GM10266 (cell line): ENCODE results near the gene NOTCH4.
"Not testable (repeated sequence)": the region's sequence is repeated elsewhere in the genome, so short reads cannot be mapped to it uniquely, and the experiment has no call there.

Experiments
- DNase-seq: peaks from one replicate; pipeline ENCODE4 v3.0.0; 2012; ENCODE audit errors: extremely low spot score
- CTCF ChIP-seq: IDR thresholded peaks from 2 replicates; pipeline ENCODE4 v1.5.1; 2012; ENCODE audit warnings: mild to moderate bottlenecking, low read depth; ENCODE audit not compliant: control insufficient read depth, insufficient read depth; ENCODE audit errors: missing control alignments

NOTCH4 gene

GRCh38 chr6:32187009-32187709, 36.7 kb downstream of the NOTCH4 start:
- DNase-seq: no peak
- TF ChIP-seq CTCF: no peak

GRCh38 chr6:32186151-32186840, 37.6 kb downstream of the NOTCH4 start:
- DNase-seq: not testable (repeated sequence)

GRCh38 chr6:32185681-32186131, 38.2 kb downstream of the NOTCH4 start:
- DNase-seq: not testable (repeated sequence)

- no peak for DNase-seq
- no peak for TF ChIP-seq CTCF
Observed at GRCh38 chr6:32184084-32184640, 39.7 kb downstream of the NOTCH4 start, which contains the start of gene AGER. TSS of gene AGER (minus strand) at chr6:32184253. CDS start at chr6:32184222, 31 bp downstream.

- no peak for DNase-seq
- TF ChIP-seq CTCF: no peak
Observed at GRCh38 chr6:32183483-32184083, 40.3 kb downstream of the NOTCH4 start.

GRCh38 chr6:32183030-32183429, 40.8 kb downstream of the NOTCH4 start:
- DNase-seq: no peak
- no peak for TF ChIP-seq CTCF

GRCh38 chr6:32182555-32182981, 41.3 kb downstream of the NOTCH4 start:
- DNase-seq: no peak
- no peak for TF ChIP-seq CTCF
